ENCODE data around the gene DCN.
"Not testable (repeated sequence)": the region's sequence is repeated elsewhere in the genome, so short reads cannot be mapped to it uniquely, and the experiment has no call there.

Gene DCN, protein sequence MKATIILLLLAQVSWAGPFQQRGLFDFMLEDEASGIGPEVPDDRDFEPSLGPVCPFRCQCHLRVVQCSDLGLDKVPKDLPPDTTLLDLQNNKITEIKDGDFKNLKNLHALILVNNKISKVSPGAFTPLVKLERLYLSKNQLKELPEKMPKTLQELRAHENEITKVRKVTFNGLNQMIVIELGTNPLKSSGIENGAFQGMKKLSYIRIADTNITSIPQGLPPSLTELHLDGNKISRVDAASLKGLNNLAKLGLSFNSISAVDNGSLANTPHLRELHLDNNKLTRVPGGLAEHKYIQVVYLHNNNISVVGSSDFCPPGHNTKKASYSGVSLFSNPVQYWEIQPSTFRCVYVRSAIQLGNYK

DNA sequence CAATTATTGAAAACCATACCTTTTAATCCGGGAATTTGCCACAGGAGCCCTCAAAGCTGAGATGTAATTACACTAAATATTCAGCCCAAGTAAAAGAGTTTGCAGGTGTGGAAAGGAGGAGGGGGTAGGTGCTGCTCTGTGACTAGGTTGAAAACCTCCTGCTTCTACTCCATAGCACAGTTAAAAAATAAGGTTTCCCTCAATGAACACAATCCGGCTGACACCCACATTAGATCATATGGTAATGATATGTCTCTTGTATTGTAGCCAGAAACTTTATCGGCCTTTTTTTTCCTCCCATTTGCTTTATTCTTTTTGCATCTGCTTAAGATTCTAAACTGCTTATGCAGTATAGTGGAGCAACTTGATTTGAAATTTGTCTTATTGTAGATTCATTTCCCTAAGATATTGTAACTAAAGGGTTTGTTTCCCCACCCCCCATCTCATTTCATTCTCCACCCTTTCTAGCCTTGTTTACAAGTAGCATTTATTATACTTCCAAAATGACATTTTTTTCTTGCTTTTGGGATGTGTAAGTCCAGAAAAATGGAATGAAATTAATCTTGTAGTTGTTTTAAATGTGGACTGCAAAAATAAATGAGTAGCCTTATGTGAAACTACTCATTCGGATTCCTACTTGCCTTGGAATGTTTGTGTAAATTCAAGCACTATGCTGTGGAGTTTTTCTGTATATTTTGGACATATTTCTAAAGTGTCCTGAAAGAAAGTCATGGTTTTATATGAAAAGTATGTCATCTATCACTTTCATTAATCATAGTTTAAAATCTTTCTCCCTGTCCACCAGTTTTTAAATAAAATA lies at the start of gene DCN:
TSS of gene DCN (minus strand) at position 182 of the 820 bp plus-strand sequence. CDS start 4,265 bp downstream, outside the sequence.
- DNase-seq (ENCODE audit: low read depth): no peak

DNA sequence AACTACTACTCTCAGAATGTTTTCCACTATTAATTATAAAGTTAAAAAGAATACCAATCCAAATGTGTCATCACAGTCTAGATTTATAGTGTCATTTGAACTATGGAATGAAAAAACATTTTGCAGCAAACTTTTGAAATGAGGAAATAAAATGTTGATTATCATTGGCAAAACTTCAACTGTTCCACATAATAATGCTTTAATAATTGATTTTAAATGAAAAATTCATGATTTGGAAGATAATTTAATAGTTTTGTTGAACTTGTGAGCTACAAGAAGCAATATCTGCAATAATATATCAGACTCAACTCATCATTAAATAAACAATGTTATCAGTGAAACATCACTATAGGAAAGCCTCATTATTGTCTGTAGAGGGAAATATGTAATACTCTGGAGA lies 48.2 kb upstream of the DCN start:
- DNase-seq (ENCODE audit: low read depth): no peak

DNA sequence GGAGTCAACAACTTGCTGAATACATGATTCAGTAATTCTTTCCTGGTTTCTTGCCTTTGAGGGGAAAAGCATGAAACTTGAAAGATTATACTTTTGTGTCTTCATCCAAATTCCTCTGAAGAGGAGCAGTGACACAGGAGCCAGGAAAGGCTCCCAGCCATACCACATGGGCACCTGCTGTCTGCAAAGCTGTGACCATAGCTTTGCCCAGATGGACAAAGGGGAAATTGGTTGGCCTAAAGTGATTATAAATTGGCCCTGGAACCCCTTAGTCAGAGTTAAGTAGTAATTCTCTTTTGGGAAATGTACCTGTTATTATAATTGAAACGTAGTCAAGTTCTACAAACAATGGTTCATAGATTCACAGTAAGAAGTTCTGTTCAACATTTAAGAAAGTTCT lies 44.3 kb upstream of the DCN start:
- DNase-seq (ENCODE audit: low read depth): no peak

DNA sequence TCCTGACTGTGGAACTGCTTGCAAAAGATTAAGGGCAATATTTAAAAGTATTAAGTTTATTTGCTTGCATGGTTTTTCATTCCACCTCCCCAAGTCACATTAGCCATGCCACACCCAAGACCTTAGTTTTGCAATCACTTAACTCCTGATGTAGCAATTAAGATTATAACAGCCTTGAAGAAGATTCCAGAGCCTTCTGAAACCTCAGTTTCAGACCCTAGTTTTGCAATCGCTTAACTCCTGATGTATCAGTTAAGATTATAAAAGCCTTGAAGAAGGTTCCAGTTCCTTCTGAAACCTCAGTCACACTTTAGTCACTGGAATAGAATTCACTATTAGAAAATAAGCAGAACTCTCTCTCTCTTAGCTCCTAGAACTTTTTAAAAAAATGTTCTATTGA lies 42.7 kb upstream of the DCN start:
- DNase-seq (ENCODE audit: low read depth): no peak

DNA sequence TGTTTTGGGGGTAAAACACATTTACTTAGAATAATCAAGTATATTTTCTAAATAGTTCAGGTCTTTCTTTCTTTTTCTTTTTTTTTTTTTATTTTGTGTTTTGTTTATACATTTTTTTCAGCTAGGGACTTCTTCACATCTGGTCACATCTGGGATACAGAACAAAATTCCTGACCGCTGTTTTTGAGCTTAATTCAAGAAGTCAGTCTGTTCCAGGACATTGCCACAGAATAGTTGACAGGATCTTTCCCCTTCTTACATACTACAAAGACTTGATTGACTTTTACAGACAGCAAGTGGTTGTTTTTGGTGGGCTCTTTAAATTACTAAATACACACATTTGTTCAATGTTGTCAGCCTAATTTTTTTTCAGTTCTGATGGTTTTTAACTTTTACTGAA lies 41.8 kb upstream of the DCN start:
- DNase-seq (ENCODE audit: low read depth): no peak

DNA sequence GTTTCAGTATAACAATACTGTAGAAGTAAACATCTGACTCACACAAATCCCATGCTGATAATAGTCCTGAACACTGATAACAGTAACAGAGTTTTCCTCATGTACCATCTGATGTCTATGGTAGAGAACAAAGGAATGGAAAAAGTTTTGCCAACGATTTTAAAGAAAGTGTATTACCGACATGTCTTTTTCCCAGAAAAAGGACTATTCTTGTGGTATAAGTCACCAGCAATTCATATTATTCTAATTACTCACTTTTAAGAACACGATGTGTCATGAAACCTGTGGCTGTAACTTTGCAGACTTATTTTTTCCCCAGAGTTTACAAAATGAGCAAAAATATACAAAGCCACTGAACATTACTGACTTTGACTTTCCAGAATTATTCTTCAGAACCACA lies 40.1 kb upstream of the DCN start:
- peak; percentile 42 for DNase-seq (ENCODE audit: low read depth)

DNA sequence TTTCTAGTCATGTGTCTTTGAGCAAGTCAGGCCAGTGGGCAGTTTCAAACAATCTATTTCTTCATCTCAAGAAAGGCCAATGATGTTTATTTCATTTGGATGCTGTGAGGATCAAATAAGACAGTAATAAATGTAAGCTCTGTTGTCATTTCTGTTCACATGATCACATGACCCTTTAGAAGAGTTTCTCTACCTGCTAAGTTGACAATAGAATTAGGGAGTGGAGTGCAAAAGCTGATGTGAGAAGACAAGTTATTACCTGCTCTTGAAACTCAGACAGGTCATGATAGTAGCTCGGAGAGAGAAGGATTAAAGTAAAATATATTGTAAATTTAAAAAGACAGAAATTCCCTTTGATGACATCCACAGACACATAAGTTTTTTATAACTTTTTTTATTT lies 37.3 kb upstream of the DCN start:
- no peak for DNase-seq (ENCODE audit: low read depth)

DNA sequence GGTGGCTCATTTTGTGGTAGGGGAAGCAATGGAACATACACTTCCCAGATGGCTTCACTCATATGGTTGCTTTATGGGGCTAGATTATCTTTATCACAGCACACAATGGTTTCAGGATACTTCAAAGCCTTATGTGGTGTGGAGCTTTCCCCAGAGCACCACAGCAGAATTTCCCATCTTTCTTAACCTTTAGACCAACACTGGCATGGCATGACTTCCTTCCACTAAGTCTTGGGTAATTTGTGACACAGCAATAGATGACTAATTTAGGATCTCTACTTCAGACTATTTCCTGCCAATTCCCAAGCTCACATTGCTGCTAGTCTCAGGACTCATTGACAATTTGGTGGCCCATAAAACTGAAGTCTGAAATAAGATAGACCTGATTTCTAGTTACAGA lies 36.9 kb upstream of the DCN start:
- DNase-seq (ENCODE audit: low read depth): peak; percentile 53

DNA sequence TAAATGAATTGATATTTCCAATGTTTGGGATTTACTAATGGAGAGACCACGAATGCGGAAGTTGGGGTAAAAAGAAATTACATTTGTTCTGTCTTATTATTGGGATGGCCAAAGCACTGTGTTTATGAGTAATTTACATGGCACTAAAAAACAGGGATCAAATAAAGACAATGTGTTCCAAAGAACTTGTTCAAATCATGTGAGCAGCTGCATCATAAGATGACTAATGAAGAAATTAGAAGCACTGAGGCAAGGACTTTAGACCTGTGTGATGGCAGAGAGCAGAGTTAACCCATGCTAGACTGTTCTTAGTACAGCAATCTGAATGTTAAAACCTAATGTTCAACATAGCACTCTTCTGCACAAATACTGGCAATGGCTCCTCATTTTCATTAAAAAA lies 34.3 kb upstream of the DCN start:
- DNase-seq (ENCODE audit: low read depth): no peak

DNA sequence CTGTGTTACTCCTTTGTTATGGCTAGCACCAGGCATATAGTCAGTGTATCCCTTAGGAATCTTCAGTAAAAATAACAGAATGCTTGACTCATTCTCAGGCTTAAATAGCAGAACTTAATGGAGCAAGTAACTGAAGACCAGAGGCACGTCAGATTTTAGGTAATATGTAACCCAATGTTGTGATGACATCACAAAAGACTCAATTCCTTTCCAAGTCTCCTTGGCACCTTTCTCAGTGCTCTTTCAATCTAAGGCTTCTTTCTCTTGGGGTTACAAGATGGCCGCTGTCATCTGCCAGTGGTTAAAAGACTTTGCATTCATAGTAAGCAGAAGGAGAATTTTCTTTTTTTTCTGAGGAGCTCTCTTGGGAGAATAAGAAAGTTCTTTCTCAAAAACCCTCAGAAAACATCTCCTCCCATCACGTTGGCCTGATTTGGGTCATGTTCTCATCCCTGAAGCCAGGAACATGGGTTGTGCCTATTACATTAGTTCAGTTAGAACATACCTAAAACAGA lies 33.4 kb upstream of the DCN start:
- DNase-seq (ENCODE audit: low read depth): no peak

DNA sequence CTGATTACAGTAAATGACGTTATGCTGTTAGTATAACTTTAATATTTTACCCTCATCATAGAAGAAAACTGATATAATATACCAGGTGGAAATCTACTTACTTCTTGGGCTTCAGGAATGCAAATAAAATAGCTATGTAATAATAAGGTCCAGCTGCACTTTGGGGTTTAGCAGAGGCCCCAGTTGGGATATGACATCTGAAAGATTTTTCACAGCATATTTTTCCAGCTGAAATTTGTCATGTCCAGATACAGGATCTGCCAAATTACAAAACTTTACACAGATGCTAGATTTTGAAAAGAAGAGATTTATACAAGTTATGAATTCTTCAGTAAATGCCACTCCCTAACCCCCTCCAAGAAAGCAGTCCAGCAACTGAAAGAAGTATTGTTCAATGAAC lies 29.2 kb upstream of the DCN start:
- DNase-seq (ENCODE audit: low read depth): no peak

DNA sequence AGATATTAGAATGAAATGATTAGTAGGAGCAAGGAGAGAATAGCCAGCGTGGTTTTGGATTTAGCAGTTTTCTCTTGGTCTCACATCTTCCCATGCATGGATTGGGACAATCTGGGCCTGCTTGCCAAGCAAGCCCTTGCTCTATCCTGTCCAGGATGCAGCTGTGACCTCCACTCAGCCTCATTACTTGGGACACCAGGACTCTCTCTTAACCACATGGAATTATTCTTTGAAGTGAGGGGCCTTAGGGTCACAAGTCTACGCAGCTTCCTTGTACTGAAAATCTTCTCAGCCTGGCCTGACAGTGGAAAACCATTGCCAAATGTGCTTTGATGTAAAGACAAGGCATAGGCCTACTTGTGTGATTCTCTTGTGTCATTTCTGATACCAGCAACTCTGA lies 28.0 kb upstream of the DCN start:
- DNase-seq (ENCODE audit: low read depth): no peak

DNA sequence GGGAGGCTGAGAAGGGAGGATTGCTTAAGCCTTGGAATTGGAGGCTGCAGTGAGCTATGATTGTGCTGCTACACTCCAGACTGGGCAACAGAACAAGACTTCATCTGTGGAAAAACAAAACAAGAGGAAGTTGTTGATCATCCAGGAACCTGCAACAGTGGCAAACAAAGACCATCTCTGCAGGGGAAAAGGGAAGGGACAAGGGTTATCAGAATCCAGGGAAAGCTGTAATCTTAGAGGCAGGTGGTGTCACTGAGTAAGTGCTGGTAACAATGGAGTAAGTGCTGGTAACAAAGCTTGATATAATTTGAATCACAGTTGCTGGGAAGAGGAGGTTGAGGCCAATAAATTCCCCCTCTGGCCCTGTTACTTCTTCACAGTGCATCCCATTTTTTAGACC lies 27.5 kb upstream of the DCN start:
- no peak for DNase-seq (ENCODE audit: low read depth)

DNA sequence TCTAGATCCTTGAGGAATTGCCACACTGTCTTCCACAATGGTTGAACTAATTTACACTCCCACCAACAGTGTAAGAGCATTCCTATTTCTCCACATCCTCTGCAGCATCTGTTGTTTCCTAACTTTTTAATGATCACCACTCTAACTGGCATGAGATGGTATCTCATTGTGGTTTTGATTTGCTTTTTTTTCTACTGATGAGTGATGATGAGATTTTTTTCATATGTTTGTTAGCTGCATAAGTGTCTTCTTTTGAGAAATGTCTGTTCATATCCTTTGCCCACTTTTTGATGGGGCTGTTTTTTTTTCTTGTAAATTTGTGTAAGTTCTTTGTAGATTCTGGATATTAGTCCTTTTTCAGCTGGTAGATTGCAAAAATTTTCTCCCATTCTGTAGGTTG lies 24.7 kb upstream of the DCN start:
- not testable (repeated sequence) for DNase-seq (ENCODE audit: low read depth)

DNA sequence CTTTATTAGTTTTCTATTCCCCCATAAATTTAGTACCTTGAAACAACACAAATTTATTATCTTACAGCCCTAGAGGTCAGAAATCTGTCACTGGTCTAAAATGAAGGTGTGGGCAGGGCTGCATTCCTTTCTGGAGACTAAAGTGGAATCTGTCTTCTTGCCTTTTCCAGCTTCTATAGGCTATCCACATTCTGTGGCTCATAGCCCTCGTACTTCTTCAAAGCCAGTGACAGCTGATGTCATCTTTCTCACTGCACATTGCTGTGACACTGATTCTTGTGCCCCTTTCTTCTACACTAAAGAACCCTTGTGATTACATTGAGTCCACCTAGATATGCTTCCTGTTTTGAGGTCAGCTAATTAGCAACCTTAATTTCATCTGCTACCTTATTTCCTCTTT lies 23.2 kb upstream of the DCN start:
- DNase-seq (ENCODE audit: low read depth): no peak

DNA sequence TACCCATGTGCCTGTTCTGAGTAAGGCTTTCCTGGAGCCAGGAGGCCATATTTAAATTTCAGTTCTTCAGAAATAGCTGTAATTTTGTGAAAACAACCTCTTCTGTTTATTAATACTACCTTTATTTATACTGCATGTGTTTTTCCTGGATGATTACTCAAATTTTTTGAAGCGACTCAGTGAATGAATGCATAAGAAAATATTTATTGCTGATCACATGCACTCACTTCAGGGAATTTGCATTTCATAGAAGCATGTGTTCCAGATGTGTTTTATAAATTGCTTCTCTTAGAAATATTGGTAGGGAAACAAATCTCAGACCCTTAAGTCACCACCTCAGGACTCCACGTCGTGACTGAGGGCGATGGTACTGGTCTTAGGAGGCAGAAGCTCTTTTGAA lies 21.8 kb upstream of the DCN start:
- no peak for DNase-seq (ENCODE audit: low read depth)

DNA sequence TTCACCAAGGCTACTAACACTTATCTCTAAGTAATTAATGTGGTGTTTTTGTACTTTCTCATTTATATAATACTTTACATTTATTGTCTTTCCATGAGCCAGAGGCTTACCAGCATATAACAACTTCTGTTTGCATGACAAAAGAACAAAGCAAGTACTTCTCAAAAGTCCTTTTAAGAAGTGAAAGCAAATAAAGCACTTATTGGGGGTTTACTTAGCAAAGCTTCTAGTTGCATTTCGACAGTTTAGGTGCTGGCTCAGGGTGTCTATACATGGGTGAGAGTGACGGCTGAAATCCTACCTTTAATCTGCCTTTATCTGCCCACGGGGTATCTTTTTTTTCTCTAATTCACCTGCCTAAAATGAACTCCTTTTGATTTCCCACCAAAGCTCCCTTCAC lies 21.0 kb upstream of the DCN start:
- DNase-seq (ENCODE audit: low read depth): no peak

DNA sequence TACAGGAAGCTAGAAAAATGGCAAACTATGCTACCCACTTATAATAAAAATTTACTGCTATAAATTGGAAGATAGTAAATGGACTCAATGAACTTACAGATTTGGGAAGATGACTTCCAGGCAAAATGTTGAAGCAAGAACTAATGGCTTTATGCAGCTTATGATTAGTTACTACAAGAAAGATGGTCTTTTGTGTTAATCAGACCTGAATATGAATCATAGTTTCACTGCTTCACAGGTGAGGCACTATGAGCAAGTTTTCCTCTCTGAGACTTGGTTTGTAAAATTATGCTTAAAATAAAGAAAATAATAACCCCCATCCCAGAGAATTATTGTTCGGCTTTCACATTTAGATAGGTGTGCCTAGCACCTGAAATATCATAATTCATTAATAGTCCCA lies 19.8 kb upstream of the DCN start:
- DNase-seq (ENCODE audit: low read depth): no peak

DNA sequence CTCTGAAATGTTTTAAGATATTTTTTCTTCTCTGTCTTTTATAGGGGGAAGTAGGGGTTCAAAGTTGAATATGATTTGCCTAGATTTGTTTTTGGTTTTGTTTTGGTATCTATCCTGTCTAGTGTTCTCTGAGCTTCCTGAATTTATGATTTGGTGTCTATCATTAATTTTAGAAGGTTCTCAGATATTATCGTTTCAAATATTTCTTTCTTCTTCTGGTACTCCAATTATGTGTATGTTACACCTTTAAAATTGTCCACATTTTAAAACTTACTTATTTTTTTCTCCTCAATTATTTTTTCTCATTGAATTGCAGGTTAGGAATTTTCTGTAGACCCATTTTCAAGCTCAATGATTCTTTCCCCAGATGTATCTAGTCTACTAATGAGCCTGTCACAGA lies 13.8 kb upstream of the DCN start:
- DNase-seq (ENCODE audit: low read depth): no peak

DNA sequence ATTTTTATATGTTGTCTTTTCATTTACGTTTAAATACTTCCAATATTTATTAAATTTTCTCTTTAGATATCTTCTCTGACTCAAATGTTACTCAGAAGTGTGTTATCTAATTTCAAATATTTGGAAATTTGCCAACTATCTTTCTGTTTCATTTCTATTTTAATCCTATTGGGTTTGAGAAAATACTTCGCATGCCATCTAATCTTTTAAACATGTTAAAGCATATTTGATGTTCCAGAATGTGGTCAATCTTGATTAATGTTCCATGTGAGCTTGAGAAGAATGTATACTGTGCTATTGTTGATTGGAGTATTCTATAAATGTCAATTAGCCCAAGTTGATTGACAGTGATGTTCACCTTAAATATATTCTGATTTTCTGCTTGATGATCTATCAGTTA lies 11.9 kb upstream of the DCN start:
- no peak for DNase-seq (ENCODE audit: low read depth)

DNA sequence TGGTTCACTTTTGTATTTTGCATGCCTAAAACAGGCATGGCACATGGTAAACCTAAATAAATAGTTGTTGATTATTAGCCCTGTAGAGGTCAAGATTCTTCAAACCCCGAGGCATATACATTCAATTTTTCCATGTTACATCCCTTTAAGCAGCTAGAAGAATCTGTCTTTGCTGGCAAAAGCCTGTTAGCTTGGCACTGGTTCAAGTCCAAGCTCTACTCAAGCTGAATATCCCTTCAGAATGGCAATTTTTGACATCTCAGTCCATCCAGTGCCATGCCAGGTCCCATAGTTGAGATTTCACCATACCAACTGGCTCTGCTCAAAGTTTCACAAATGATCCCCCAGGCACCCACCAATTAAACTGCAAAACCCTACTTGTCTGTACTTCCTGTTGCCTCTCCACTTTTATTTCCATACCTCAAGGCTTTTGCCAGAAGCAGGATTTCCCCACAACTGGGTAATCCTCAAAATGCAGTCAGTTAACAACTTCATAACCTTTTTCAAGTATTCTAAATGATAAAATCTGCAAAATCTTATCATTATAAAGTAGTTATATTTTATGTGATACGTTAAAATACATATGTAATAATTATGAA lies 9.0 kb upstream of the DCN start:
- no peak for DNase-seq (ENCODE audit: low read depth)

DNA sequence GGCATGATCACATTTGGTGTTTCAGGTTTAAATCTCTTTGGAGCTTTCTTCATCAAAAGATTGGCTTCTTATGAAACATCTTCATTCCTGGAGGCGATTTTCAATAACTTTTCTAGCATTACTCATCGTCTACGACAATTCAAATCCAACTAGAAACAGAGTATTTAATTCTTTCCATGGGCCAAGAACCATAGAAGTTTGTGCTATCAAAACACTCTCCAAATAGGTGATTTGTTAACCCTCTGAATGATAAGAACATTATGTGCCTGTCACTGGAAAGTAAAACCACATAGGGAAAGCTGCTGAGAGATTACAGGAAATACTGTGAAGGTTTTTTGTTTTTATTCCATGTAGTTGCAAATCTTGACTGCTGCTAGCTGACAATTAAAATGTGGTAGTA lies 6.9 kb upstream of the DCN start:
- DNase-seq (ENCODE audit: low read depth): no peak

DNA sequence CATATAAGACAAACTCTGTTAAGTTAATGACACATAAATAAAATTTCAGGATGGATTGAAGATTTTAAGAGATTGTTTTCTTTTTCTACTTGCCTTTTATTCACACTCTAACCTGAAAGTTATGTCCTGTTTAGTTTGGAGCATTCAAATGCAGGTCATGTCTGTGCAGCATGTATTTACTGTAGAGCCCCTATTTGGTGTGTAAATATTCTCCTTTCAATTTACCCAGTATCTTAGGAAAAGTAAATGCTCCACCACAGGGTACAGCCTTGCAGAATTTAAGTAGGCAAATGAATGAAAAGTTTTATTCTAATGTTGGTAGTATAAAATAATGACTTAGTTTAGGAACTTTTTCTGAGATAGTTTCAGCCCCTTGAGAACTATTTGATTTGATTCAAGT lies 6.2 kb upstream of the DCN start:
- DNase-seq (ENCODE audit: low read depth): no peak
